ENCODE results near the gene S100A3.
"Not testable (repeated sequence)": the region's sequence is repeated elsewhere in the genome, so short reads cannot be mapped to it uniquely, and the experiment has no call there.

The S100A3 gene

GRCh38 chr1:153568367-153569099, 19.5 kb upstream of the S100A3 start:
- DNase-seq: peak; percentile 71

DNA sequence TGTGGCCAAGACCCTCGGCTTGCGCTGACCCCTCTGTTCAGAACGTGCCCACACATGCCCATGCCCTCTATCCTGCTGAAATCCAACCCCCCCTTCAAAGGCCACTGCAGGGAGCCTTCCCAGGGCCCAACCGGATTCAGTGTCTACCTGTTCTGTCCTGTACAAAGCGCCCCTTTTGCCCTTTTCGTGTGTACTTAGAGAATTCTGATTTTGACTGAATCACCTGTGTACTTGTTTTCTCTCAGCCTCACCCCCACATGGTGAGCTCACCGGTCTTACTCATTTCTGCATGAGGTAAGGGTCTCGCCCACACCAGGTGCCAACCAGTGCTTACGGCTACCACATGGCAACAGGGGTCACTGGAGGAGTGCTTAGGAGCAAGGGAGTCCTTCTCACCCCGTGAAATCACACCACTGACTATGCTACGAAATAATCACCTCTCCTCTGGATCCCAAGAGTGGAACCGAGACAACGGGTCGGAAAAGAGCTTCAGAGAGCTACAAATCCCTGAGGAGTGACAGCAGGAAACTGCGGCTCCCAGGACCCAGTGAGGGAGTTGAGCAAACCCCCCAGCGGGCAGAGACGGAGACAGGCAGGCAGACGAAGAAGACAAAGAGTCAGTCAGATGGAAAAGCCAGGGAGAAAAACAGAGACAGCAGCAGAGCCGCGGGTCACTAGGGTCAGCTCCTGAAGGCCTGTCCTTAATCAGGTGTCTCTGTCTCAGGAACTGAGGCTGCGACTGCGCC, 18.7 kb upstream of the S100A3 start:
- no peak for DNase-seq

GRCh38 chr1:153566414-153567371, 17.6 kb upstream of the S100A3 start:
- DNase-seq: peak; percentile 3

DNA sequence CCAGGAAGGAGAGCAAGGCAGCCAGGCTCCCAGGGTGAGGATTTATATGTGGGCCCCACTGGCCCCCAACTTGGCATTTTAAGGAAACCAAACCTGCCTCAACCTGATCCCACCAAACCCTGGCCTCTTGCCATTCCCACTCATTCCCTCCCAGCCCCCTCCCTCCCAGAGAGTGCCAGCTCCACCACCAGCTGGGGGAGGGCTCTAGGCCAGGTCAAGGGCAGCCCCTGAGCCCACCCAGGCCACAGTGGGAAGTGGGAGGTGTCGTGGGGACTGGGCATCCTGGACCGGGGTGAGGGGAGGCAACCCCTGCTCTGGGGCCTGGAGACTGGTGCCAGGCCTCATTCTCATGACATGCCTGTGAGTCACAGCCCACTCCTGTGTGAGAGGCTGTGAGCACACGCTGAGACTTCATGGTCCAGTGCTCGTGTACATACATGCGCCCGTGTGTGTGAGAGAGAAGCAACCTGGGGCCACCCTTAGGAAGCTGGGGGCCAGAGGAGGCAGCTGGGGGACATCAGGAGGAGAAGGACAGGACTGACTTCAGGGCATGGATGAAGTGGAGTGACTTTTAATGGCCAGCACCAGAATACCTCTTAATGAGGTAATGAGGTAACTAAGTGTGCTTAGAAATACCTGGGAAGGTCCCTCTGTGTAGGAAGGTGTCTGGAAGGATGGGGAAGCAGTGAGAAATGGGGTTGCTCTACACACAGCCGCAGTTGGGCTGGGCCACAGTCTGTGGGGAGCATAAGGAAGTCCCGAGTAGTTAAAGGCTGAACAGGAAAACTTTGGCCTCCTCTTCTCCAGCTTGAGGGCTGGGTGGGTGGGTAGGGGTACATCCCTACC, 16.7 kb upstream of the S100A3 start, which contains the start of gene S100A2:
S100A2 (minus strand) TSS at position 316 of the 846 bp plus-strand sequence. CDS start 1,967 bp downstream, outside the sequence.
- DNase-seq: no peak

- DNase-seq: no peak
Measured at GRCh38 chr1:153563991-153564390, 14.9 kb upstream of the S100A3 start.

DNA sequence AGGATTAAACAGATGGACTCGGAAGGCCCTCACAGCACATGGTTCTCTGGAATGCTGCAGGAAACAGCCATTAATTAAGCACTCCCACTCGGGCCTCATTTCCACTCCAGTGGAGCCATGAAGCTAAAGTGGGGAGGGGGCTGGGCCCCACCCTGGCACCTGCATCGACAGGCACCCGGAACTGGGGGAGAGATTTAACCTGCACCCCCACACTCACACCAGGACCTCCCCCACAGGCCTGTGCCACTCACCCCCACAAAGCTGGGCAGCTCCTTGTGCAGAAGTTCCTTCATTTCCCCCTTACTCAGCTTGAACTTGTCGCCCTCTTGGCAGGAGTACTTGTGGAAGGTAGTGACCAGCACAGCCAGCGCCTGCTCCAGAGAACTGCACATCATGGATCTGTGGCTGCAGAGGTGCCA, 14.4 kb upstream of the S100A3 start:
- DNase-seq: no peak

DNA sequence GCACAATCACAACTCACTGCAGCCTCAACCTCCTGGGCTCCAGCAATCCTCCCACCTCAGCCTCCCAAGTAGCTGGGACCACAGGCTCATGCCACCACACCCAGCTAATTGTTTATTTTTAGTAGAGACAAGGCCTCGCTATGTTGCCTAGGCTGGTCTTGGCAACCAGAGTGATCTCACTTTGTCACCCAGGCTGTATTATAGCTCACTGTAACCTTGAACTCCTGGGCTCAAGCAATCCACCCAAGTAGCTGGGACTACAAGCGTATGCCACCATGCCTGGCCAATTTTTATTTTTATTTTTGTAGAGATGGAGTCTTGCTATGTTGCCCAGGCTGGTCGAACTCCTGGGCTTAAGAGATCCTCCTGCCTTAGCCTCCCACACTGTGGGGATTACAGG, 13.0 kb upstream of the S100A3 start:
- not testable (repeated sequence) for DNase-seq

GRCh38 chr1:153561466-153561985, 12.5 kb upstream of the S100A3 start:
- DNase-seq: no peak

GRCh38 chr1:153560771-153561465, 11.9 kb upstream of the S100A3 start:
- DNase-seq: no peak

DNA sequence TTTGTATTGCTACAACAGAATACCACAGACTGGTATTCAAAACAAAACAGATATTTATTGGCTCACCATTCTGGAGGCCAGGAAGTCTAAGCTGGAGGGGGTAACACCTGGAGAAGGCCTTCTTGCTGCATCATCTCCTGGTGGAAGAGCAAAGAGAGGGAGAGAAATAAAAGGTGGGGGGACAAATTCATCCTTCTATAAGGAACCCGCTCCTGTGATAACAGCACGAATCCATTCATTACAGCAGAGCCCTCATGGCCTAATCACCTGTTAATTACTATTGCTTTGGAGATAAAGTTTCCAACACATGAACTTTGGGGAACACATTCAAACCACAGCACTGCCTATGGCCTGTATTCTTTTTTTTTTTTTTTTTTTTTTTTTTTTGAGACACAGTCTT, 11.2 kb upstream of the S100A3 start:
- no peak for DNase-seq

GRCh38 chr1:153557877-153558276, 8.8 kb upstream of the S100A3 start:
- no peak for DNase-seq

GRCh38 chr1:153556348-153556747, 7.3 kb upstream of the S100A3 start:
- no peak for DNase-seq

- no peak for DNase-seq
Measured at GRCh38 chr1:153553830-153554541, 4.9 kb upstream of the S100A3 start.

GRCh38 chr1:153553096-153553495, 4.0 kb upstream of the S100A3 start:
- DNase-seq: no peak

DNA sequence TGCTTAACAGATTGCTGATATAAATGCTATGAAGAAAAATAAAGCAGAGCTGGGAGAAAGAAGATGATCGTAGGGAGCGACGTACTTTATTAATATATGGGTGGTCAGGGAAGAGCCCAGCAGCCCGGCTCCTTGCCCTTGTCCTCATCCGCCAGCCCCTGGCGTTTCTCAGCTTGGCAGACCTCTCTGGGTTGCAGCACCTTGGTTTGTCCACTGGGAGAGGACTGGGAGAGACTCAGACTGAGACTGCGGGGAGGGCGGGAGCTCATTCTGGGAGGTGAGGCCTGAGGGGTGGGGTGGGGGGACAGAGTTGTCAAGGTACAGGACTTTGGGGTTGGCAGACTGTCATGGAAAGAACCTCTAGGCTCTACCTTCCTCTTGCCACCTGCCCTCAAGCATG, 3.3 kb upstream of the S100A3 start:
- DNase-seq: no peak

GRCh38 chr1:153550827-153551500, 1.9 kb upstream of the S100A3 start:
- DNase-seq: no peak

DNA sequence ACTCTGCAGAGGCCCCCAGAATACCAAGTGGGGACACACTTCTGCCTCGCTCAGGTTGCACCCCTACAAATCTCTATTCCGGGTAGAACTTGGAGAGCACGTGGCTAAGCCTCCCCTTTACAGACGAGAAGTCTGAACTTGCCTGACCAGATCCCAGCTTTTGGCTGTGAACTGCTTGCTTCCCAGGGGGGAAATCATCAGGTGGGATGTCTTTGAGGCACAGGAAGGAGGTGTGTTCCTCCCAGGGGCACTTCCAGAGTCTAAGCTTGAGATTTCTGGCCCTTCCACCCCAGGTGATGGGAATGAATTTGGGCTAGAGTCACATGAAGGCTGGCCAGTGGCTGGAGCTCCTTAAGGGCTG, 1.3 kb upstream of the S100A3 start:
- DNase-seq: no peak

- no peak for DNase-seq
Measured at GRCh38 chr1:153549741-153550397, 811 bp upstream of the S100A3 start.
